NAMALWA (cell line): ENCODE data around the gene COPZ1.

Experiments
- DNase-seq: peaks from one replicate; pipeline ENCODE4 v3.0.0-alpha.2; 2015; ENCODE audit warnings: low spot score

The COPZ1 gene

GRCh38 chr12:54358945-54359761 is 34.2 kb downstream of the COPZ1 start:
- DNase-seq = peak; percentile 99

GRCh38 chr12:54359762-54360351 is 34.9 kb downstream of the COPZ1 start:
- no peak for DNase-seq

- DNase-seq = peak; percentile 62
Measured at GRCh38 chr12:54360717-54361456, 36.0 kb downstream of the COPZ1 start.

GRCh38 chr12:54363047-54363446 is 38.1 kb downstream of the COPZ1 start:
- no peak for DNase-seq

- no peak for DNase-seq
Measured at GRCh38 chr12:54363618-54364017, 38.7 kb downstream of the COPZ1 start.

GRCh38 chr12:54364413-54364812 is 39.5 kb downstream of the COPZ1 start, which contains the start of gene GPR84:
Gene GPR84, minus strand, starts transcription at chr12:54364486. Its CDS starts 635 bp downstream, at chr12:54363851.
- DNase-seq = no peak

GRCh38 chr12:54368025-54368708 is 43.2 kb downstream of the COPZ1 start:
- no peak for DNase-seq

GRCh38 chr12:54368709-54369596 is 44.0 kb downstream of the COPZ1 start:
- peak; percentile 90 for DNase-seq

GRCh38 chr12:54369597-54370131 is 44.7 kb downstream of the COPZ1 start:
- DNase-seq = no peak

- DNase-seq = no peak
Measured at GRCh38 chr12:54370171-54370730, 45.3 kb downstream of the COPZ1 start.

GRCh38 chr12:54371328-54372112 is 46.6 kb downstream of the COPZ1 start:
- DNase-seq = no peak

GRCh38 chr12:54372113-54372806 is 47.3 kb downstream of the COPZ1 start:
- no peak for DNase-seq

GRCh38 chr12:54373649-54374561 is 49.0 kb downstream of the COPZ1 start:
- no peak for DNase-seq

- no peak for DNase-seq
Measured at GRCh38 chr12:54374562-54375258, 49.8 kb downstream of the COPZ1 start.

GRCh38 chr12:54375259-54375579 is 50.3 kb downstream of the COPZ1 start:
- DNase-seq = no peak

GRCh38 chr12:54376596-54376995 is 51.7 kb downstream of the COPZ1 start:
- no peak for DNase-seq

- DNase-seq = no peak
Measured at GRCh38 chr12:54377007-54377406, 52.1 kb downstream of the COPZ1 start.
